Measurements from ENCODE around the gene PSMD4. TPM values are rescaled to one million over a fixed set of nuclear protein-coding genes. Genes with fewer than 3 reads are reported as not detected.

PSMD4 gene
- 151 and 175 TPM in 2 replicates for total RNA-seq

GRCh38 chr1:151254217-151255213 is at the start of gene PSMD4:
Gene PSMD4, plus strand, starts transcription at chr1:151254734. Its CDS starts 49 bp downstream, at chr1:151254783.

GRCh38 chr1:151281969-151282882 is 27.7 kb downstream of the PSMD4 start, which contains the start of gene ZNF687:
Gene ZNF687, plus strand, starts transcription at chr1:151282299. Its CDS starts 3,993 bp downstream, at chr1:151286292.

Small RNA genes within 50 kb of the gene (small RNA-seq; reads per million reads assigned to genes)
- gene RN7SL444P = not detected

Other genes with a start within 250 kb of the PSMD4 start
- 8.8 and 9.9 TPM in 2 replicates for gene MINDY1, start 247.8 kb upstream of the PSMD4 start, total RNA-seq
- 5.1 and 5.7 TPM in 2 replicates for gene PRUNE1, start 246.3 kb upstream of the PSMD4 start, total RNA-seq
- gene BNIPL, start 218.1 kb upstream of the PSMD4 start, total RNA-seq = 0.37 and 0.39 TPM in 2 replicates
- gene C1orf56, start 207.0 kb upstream of the PSMD4 start, total RNA-seq = 2.2 and 2.3 TPM in 2 replicates
- 29.8 and 38.5 TPM in 2 replicates for gene CDC42SE1, start 195.1 kb upstream of the PSMD4 start, total RNA-seq
- 0.73 and 0.78 TPM in 2 replicates for gene MLLT11, start 194.3 kb upstream of the PSMD4 start, total RNA-seq
- gene GABPB2, start 184.0 kb upstream of the PSMD4 start, total RNA-seq = 12.1 and 17.0 TPM in 2 replicates
- 0.73 and 0.98 TPM in 2 replicates for gene SEMA6C, start 108.1 kb upstream of the PSMD4 start, total RNA-seq
- not detected in 2 replicates for gene TNFAIP8L2, start 98.1 kb upstream of the PSMD4 start, total RNA-seq
- gene LYSMD1, start 88.8 kb upstream of the PSMD4 start, total RNA-seq = 7.8 and 8.5 TPM in 2 replicates
- gene SCNM1, start 88.6 kb upstream of the PSMD4 start, total RNA-seq = 23.9 and 25.4 TPM in 2 replicates
- not detected in 2 replicates for gene TMOD4, start 78.8 kb upstream of the PSMD4 start, total RNA-seq
- gene VPS72, start 64.5 kb upstream of the PSMD4 start, total RNA-seq = 25.7 and 37.9 TPM in 2 replicates
- 37.8 and 64.1 TPM in 2 replicates for gene PIP5K1A, start 56.2 kb upstream of the PSMD4 start, total RNA-seq
- 11.8 and 17.2 TPM in 2 replicates for gene ZNF687, start 27.6 kb downstream of the PSMD4 start, total RNA-seq
- gene PI4KB, start 72.7 kb downstream of the PSMD4 start, total RNA-seq = 40.4 and 50.8 TPM in 2 replicates
- gene RFX5, start 92.5 kb downstream of the PSMD4 start, total RNA-seq = 30.1 and 32.5 TPM in 2 replicates
- 25.0 and 31.6 TPM in 2 replicates for gene SELENBP1, start 118.0 kb downstream of the PSMD4 start, total RNA-seq
- 359 and 406 TPM in 2 replicates for gene PSMB4, start 144.8 kb downstream of the PSMD4 start, total RNA-seq
- gene POGZ, start 204.8 kb downstream of the PSMD4 start, total RNA-seq = 21.3 and 29.7 TPM in 2 replicates